Epithelial cell of proximal tubule (primary cell): Measurements from ENCODE around the gene RRP1B. TPM values are rescaled to one million over a fixed set of nuclear protein-coding genes. Genes with fewer than 3 reads are reported as not detected.

ENCODE experiments used
- DNase-seq: peaks from one replicate; pipeline ENCODE4 v3.0.0-alpha.2; 2011; ENCODE audit warnings: low read depth
- H3K4me3 ChIP-seq: 2 replicates; pipeline ENCODE4 v1.5.1; 2011; ENCODE audit warnings: low read depth, mild to moderate bottlenecking, low read length
- total RNA-seq: library from RNA; depleted of rRNA; stranded (reverse); fragments of >200 nt; gene quantifications from 2 replicates; pipeline ENCODE4 v1.2.3, GENCODE V29; 2015
- TF ChIP-seq, protein P1 (sequence below): conservative IDR thresholded peaks from 2 replicates; pipeline ENCODE4 v1.5.1; 2012; ENCODE audit warnings: low read depth, mild to moderate bottlenecking, low read length

Gene RRP1B
- total RNA-seq, 1 donor from 2014 or later: 37.6 TPM

DNA sequence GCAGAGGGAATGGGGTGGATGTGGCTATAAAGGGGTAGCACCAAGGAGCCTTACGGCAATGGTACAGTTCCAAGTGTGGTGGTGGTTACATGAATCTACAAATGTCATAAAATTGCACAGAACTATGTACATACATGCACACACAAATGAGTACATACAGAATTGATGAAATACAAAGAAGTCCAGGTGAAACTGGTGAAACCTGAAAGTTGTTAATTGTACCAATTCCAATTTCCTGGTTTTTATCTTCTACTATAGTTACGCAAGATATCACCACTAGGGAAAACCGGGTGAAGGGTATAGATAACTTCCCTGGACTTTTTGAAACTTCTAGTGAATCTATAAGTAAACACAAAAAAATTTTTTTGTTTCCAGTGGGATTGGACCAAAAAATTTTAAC is 19.0 kb upstream of the RRP1B start:
- TF ChIP-seq, protein P1, sequence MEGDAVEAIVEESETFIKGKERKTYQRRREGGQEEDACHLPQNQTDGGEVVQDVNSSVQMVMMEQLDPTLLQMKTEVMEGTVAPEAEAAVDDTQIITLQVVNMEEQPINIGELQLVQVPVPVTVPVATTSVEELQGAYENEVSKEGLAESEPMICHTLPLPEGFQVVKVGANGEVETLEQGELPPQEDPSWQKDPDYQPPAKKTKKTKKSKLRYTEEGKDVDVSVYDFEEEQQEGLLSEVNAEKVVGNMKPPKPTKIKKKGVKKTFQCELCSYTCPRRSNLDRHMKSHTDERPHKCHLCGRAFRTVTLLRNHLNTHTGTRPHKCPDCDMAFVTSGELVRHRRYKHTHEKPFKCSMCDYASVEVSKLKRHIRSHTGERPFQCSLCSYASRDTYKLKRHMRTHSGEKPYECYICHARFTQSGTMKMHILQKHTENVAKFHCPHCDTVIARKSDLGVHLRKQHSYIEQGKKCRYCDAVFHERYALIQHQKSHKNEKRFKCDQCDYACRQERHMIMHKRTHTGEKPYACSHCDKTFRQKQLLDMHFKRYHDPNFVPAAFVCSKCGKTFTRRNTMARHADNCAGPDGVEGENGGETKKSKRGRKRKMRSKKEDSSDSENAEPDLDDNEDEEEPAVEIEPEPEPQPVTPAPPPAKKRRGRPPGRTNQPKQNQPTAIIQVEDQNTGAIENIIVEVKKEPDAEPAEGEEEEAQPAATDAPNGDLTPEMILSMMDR: no peak
- H3K4me3 ChIP-seq: no peak overlapping the region
- no peak for DNase-seq

GRCh38 chr21:43643193-43643592 is 16.2 kb upstream of the RRP1B start:
- TF ChIP-seq, protein P1: no peak
- DNase-seq: no peak
- no peak overlapping the region for H3K4me3 ChIP-seq

- no peak overlapping the region for H3K4me3 ChIP-seq
- TF ChIP-seq, protein P1: no peak
- DNase-seq: no peak
Observed at GRCh38 chr21:43644071-43644470, 15.3 kb upstream of the RRP1B start.

GRCh38 chr21:43644609-43645008 is 14.8 kb upstream of the RRP1B start:
- TF ChIP-seq, protein P1: no peak
- no peak for DNase-seq

DNA sequence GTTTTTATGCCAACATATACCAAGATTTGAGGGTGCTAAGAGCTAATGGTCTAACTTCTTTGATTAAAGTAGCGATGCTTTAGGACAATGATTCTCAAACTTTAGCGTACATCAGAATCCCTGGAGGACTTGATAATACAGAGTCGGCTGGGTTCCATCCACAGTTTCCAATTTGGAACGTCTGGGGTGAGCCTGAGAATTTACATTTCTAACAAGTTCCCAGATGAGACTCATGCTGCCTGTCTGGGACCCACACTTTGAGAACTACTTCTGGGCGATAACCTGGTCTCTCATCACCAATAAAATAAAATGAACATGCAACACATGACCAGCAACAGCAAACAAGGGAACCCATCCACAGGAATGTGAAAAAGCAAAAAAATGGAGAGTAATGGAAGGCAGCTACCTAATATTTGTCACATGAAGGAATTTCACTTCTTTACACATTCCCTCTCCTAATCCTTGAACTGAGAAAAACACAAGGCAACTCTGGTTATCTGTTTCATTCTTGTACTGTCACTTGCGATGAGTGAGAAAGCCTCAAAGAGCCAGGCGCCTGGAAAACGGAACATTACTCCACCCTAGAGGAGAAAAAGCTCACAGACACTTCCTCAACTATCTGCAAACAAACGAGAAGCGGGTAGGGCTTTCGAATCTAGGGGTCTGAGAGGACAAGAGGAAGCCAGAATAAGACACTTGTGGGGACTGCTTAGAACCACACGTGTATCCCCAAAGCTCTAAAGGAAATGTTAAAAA is 14.0 kb upstream of the RRP1B start:
- H3K4me3 ChIP-seq: no peak overlapping the region
- no peak for DNase-seq
- TF ChIP-seq, protein P1: peak; percentile 63

More at GRCh38 chr21:43644609-43645008, 14.8 kb upstream of the RRP1B start:
- H3K4me3 ChIP-seq: no peak overlapping the region

DNA sequence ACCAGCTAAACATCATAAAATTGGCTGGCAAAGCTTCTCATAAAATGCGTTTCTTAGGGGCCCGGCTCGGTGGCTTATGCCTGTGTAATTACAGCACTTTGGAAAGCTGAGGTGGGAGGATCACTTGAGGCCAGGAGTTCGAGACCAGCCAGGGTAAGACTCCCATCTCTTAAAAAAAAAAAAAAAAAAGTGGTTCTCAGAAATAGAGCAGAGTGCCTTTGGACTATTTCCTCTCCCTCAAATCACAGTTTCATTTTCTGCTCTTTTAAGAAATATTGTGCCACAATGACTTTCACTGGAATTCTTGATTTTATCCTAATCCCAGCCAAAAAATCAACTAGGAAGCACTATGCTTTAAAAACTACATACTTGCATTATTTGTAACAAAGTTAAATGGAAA is 13.4 kb upstream of the RRP1B start:
- H3K4me3 ChIP-seq: no peak overlapping the region
- DNase-seq: no peak
- TF ChIP-seq, protein P1: no peak
